ENCODE measurements around the gene ROBO1.

GRCh38 chr3:79170021-79170420 lies 597.8 kb downstream of the ROBO1 start:
- no peak for TF ChIP-seq CTCF (conservative IDR thresholded peaks at IDR 0.05; ENCODE audit: low read depth, low read length)
- TF ChIP-seq EZH2 (IDR thresholded peaks at IDR 0.05; ENCODE audit: borderline replicate concordance, low read depth, low read length, poor library complexity, severe bottlenecking): no peak

Measured in A673 (cell line).